ENCODE measurements around the gene UNC5C. TPM values are rescaled to one million over a fixed set of nuclear protein-coding genes. Genes with fewer than 3 reads are reported as not detected.

Gene UNC5C
- total RNA-seq, 2 donors from 2014 or later = not detected

DNA sequence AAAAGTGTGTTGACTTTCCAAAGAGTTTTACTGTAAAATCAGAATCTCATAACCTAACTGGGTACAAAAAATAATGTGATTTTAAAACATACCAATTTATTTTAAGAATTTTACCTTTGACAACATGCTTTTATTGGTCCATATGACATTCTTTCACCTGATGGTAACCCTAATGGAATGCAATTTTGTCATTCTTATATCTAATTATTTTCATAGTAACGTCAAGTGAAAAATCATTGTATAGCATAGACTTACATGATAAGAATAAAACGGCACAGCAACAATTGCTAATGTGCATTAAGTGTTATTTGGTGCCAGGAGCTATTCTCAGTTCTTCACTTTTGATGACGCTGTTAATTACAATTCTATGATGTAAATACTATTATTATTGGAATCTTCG is 13.6 kb downstream of the UNC5C start:
- Mint-ChIP-seq H3K36me3 (no peaks in the 10 kb centered on the region), H3K9me3 (no peaks in the 10 kb centered on the region), H3K27ac (no peak overlapping the region)
- DNase-seq (ENCODE audit: low spot score in 2 of 2) (no peak), ATAC-seq (no peak)

- no peaks in the 10 kb centered on the region for H3K9me3 Mint-ChIP-seq
- ATAC-seq (no peak), DNase-seq (ENCODE audit: low spot score in 2 of 2) (no peak)
- H3K36me3 Mint-ChIP-seq = no peaks in the 10 kb centered on the region
- H3K27ac Mint-ChIP-seq = no peak overlapping the region
Measured at GRCh38 chr4:95534032-95534431, 14.7 kb downstream of the UNC5C start.

- DNase-seq (ENCODE audit: low spot score in 2 of 2) (no peak), ATAC-seq (no peak)
- Mint-ChIP-seq H3K36me3 (no peaks in the 10 kb centered on the region), H3K27ac (no peak overlapping the region), H3K9me3 (no peaks in the 10 kb centered on the region)
Measured at GRCh38 chr4:95533254-95533653, 15.5 kb downstream of the UNC5C start.

GRCh38 chr4:95532305-95532704 is 16.5 kb downstream of the UNC5C start:
- H3K9me3 Mint-ChIP-seq = no peaks in the 10 kb centered on the region
- H3K36me3 Mint-ChIP-seq = no peaks in the 10 kb centered on the region
- DNase-seq (ENCODE audit: low spot score in 2 of 2) (no peak), ATAC-seq (no peak)
- H3K27ac Mint-ChIP-seq = no peak overlapping the region

GRCh38 chr4:95531141-95531540 is 17.6 kb downstream of the UNC5C start:
- H3K27ac Mint-ChIP-seq = no peak overlapping the region
- DNase-seq (ENCODE audit: low spot score in 2 of 2) (no peak), ATAC-seq (no peak)
- H3K9me3 Mint-ChIP-seq = no peaks in the 10 kb centered on the region
- no peaks in the 10 kb centered on the region for H3K36me3 Mint-ChIP-seq

GRCh38 chr4:95529946-95530345 is 18.8 kb downstream of the UNC5C start:
- no peak for ATAC-seq
- Mint-ChIP-seq H3K36me3 (no peaks in the 10 kb centered on the region), H3K27ac (no peak overlapping the region), H3K9me3 (no peaks in the 10 kb centered on the region)
- no peak for DNase-seq (ENCODE audit: low spot score in 2 of 2)

- no peak for ATAC-seq
- Mint-ChIP-seq H3K36me3 (no peaks in the 10 kb centered on the region), H3K9me3 (no peaks in the 10 kb centered on the region), H3K27ac (no peak overlapping the region)
- DNase-seq (ENCODE audit: low spot score in 2 of 2) = no peak
Measured at GRCh38 chr4:95528388-95528948, 20.3 kb downstream of the UNC5C start.

- Mint-ChIP-seq H3K9me3 (no peaks in the 10 kb centered on the region), H3K27ac (no peak overlapping the region), H3K36me3 (no peaks in the 10 kb centered on the region)
- DNase-seq (ENCODE audit: low spot score in 2 of 2) = no peak
- no peak for ATAC-seq
Measured at GRCh38 chr4:95526075-95526474, 22.7 kb downstream of the UNC5C start.

DNA sequence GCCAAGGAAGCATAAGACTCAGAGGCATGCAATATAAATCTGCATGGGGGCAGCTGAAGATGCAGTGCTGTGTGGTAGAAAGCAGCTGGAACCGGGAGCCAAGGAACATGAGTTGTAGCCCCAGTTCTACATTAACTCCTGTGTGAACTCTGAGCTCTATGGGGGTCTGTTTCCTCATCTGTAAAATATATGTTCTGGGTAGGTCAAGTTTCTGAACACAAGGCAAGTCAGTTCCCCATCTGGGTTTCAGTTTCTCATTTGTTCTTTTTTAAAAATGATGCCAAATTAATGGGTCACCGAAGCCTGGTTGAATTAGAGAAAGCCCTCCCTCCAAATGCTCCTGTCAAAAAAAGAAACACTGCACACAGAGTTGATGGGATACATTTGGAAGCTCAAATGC is 24.0 kb downstream of the UNC5C start:
- no peaks in the 10 kb centered on the region for H3K36me3 Mint-ChIP-seq

DNA sequence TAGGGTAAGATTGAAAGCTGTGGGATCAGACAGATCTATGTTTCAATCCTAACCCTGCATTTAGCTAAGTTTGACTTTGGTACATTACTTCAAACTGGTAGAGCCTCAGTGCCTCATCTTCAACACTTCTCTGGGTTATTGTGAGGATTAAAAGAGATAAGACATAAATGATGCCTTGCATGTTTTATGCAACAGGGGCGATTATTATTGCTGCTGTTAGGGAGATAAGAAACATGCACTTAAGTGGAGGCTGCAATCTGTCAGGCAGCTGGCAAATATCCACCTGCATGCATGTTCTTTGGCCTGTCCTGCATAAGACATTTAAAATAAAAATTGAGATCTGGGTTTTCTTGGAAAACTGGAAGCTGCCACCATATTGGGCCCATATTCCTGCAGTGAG is 24.6 kb downstream of the UNC5C start:
- Mint-ChIP-seq H3K27ac (no peak overlapping the region), H3K36me3 (no peaks in the 10 kb centered on the region), H3K9me3 (no peaks in the 10 kb centered on the region)
- DNase-seq (ENCODE audit: low spot score in 2 of 2) (no peak), ATAC-seq (no peak)

More for the DNA sequence above, 24.0 kb downstream of the UNC5C start:
- Mint-ChIP-seq H3K9me3 (no peaks in the 10 kb centered on the region), H3K27ac (no peak overlapping the region)
- ATAC-seq (no peak), DNase-seq (ENCODE audit: low spot score in 2 of 2) (no peak)

GRCh38 chr4:95522682-95523530 is 25.9 kb downstream of the UNC5C start:
- H3K27ac Mint-ChIP-seq = no peak overlapping the region
- no peaks in the 10 kb centered on the region for H3K36me3 Mint-ChIP-seq
- H3K9me3 Mint-ChIP-seq = no peaks in the 10 kb centered on the region
- no peak for ATAC-seq
- DNase-seq (ENCODE audit: low spot score in 2 of 2) = no peak

DNA sequence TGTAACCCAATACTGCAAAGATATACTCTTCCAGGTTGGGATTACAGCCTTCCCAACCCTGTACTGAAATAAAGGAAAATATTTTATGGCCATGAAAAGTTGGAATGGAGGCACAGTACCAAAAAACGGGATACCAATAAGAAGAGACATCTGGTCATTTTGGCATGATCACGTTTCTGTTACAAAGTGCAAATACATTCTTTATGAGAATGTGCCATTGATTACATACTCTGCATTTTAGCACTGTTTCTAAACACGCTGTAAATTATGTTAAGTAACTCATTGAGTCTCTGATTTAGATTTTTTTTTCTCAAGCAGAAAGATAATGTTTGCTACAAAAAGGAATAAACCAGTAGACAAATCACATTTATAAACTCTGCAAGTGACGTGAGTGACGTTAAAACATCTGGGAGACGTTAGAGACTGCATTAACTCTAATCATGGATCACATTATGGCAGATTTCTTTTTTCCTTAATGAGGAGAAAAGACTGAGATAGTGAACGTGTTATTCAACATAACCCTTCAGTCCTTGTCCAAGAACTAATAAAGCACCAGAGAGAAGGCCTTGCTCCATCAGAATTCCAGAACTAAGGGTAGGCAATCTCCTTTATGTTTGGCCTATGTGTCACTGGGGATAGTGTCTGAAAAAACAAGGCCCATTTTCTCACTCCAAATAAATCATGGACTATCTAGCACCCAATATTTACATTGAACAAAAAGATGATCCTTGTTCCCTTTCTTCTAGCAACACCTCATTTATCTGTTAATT is 31.0 kb downstream of the UNC5C start:
- no peak for DNase-seq (ENCODE audit: low spot score in 2 of 2)
- Mint-ChIP-seq H3K27ac (no peak overlapping the region), H3K36me3 (no peaks in the 10 kb centered on the region)

DNA sequence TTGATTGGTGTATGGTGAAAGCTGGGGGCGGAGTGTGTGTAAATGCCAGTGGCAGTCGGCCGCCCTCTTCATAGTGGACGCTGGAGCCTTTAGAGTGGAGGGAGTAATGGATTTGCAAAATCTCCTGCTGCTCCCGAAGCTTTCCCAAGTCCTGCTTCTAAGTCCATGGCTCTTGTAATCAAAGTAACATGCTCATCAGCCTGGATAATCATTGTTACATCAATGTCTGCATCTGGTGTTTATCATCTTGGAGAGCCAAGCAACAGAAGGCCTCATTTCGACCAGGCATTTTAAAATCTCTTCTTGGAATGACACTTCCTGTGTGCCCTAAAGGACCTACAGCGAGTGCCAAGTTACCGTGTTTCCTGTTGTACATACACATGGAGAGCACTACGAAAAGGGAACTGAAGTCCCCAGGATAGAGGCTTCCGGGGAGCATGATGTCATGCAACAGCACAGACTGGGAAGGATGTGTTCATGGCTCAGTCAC is 32.2 kb downstream of the UNC5C start:
- Mint-ChIP-seq H3K9me3 (no peaks in the 10 kb centered on the region), H3K27ac (no peak overlapping the region), H3K36me3 (no peaks in the 10 kb centered on the region)
- DNase-seq (ENCODE audit: low spot score in 2 of 2) (no peak), ATAC-seq (no peak)

More for the DNA sequence above, 31.0 kb downstream of the UNC5C start:
- H3K9me3 Mint-ChIP-seq = no peaks in the 10 kb centered on the region
- no peak for ATAC-seq

DNA sequence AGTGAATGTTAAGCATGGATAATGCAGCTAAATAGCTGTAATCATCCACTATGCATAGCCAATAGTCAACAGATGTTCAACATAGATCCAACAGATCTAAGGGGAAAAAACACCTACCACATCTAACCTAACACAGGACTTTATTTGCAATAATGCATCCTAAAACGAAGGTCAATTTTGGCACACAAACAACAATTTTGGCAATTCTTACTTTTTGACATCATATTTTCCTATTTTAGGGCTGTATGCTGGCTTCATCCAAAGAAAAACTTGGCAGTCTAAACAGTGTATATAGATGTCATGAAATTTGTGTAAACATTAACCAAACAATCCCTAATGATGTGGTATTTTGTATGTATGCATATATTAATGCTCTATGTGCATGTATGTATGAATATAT is 33.2 kb downstream of the UNC5C start:
- ATAC-seq = no peak
- H3K36me3 Mint-ChIP-seq = no peaks in the 10 kb centered on the region

GRCh38 chr4:95513022-95513421 is 35.8 kb downstream of the UNC5C start:
- Mint-ChIP-seq H3K9me3 (no peaks in the 10 kb centered on the region), H3K27ac (no peak overlapping the region), H3K36me3 (no peaks in the 10 kb centered on the region)
- ATAC-seq (no peak), DNase-seq (ENCODE audit: low spot score in 2 of 2) (no peak)

More for the DNA sequence above, 33.2 kb downstream of the UNC5C start:
- H3K9me3 Mint-ChIP-seq = no peaks in the 10 kb centered on the region
- DNase-seq (ENCODE audit: low spot score in 2 of 2) = no peak
- no peak overlapping the region for H3K27ac Mint-ChIP-seq

- Mint-ChIP-seq H3K27ac (no peak overlapping the region), H3K36me3 (peaks cover 0 to 6% of the 10 kb centered on the region in 2 donors)
- no peak for DNase-seq (ENCODE audit: low spot score in 2 of 2)
Measured at GRCh38 chr4:95511477-95511876, 37.3 kb downstream of the UNC5C start.

DNA sequence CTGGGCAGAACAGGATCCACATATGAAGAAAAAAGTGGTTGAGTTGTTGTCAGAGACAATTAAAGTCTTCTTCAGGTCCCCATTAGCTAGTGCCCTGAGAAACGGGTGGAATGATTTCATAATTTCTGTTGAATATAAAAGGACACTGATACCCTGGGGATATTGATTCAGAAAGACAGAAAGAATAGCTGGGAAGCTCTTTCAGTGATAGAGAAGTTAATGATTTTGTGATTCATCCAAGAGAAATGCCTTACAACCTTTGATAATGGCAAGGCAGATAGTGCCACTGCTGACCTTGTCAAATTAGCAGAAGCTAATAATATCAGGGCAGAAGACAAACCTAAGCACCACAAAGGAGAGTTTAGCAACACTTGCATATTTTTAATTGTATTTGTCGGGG is 37.9 kb downstream of the UNC5C start:
- DNase-seq (ENCODE audit: low spot score in 2 of 2) (no peak), ATAC-seq (no peak)
- H3K9me3 Mint-ChIP-seq = peaks cover 4 to 5% of the 10 kb centered on the region in 2 donors
- peaks cover 0 to 6% of the 10 kb centered on the region in 2 donors for H3K36me3 Mint-ChIP-seq
- H3K27ac Mint-ChIP-seq = no peak overlapping the region

More at GRCh38 chr4:95511477-95511876, 37.3 kb downstream of the UNC5C start:
- ATAC-seq = no peak
- peaks cover 4 to 5% of the 10 kb centered on the region in 2 donors for H3K9me3 Mint-ChIP-seq
